ENCODE data around the gene BMP8A. TPM values are rescaled to one million over a fixed set of nuclear protein-coding genes. Genes with fewer than 3 reads are reported as not detected.

The BMP8A gene
- total RNA-seq, 2 experiments from 2014 or later = 0.16 TPM; not detected in 1

- no peak overlapping the region for H3K27ac Mint-ChIP-seq
- CTCF ChIA-PET = interaction anchor here (0.5 to 3.2 kb wide), 13 partner anchors 10 to 447 kb away, joined by 3 to 15 read pairs (median 4); no protein-coding TSS in a partner anchor
These were observed 47.9 kb downstream of the BMP8A start for GRCh38 chr1:39539252-39539790.

GRCh38 chr1:39540504-39541031, 49.1 kb downstream of the BMP8A start:
- DNase-seq = no peak
- H3K36me3 Mint-ChIP-seq (ENCODE audit: low read depth) = peaks cover 33% of the 10 kb centered on the region
- no peaks in the 10 kb centered on the region for H3K9me3 Mint-ChIP-seq (ENCODE audit: low read depth)
- ChIA-PET CTCF (interaction anchor here (0.9 to 3.2 kb wide), 3 partner anchors 9 to 442 kb away, joined by 3 to 15 read pairs (median 12); no protein-coding TSS in a partner anchor), POLR2A (interaction anchor here (0.5 kb wide), 1 partner anchor 275 kb away, joined by 3 read pairs; no protein-coding TSS in a partner anchor)
- no peaks in the 10 kb centered on the region for H3K27me3 Mint-ChIP-seq
- intact Hi-C loops (cut with DNase I, micrococcal nuclease) = no loop called here
- no peak overlapping the region for H3K27ac Mint-ChIP-seq
- no peak overlapping the region for H3K4me3 Mint-ChIP-seq
- no peak for ATAC-seq
- no peaks in the 10 kb centered on the region for H3K4me1 Mint-ChIP-seq

More at GRCh38 chr1:39539252-39539790, 47.9 kb downstream of the BMP8A start:
- no peaks in the 10 kb centered on the region for H3K27me3 Mint-ChIP-seq
- no peak overlapping the region for H3K4me3 Mint-ChIP-seq
- peaks cover 30% of the 10 kb centered on the region for H3K36me3 Mint-ChIP-seq (ENCODE audit: low read depth)
- intact Hi-C loops (cut with DNase I, micrococcal nuclease) = loop anchor here in 1 of 2 experiments (1.0 to 5.0 kb wide), 3 partner anchors 67 to 441 kb away; no protein-coding TSS in a partner anchor
- H3K4me1 Mint-ChIP-seq = no peaks in the 10 kb centered on the region
- no peaks in the 10 kb centered on the region for H3K9me3 Mint-ChIP-seq (ENCODE audit: low read depth)
- POLR2A ChIA-PET = no interaction called here
- ATAC-seq = peak; percentile 91
- peak; percentile 67 for DNase-seq

GRCh38 chr1:39542924-39543323, 51.5 kb downstream of the BMP8A start:
- CTCF ChIA-PET = interaction anchor here (0.8 to 1.4 kb wide), 3 partner anchors 9 to 176 kb away, joined by 3 to 4 read pairs (median 4); no protein-coding TSS in a partner anchor
- Mint-ChIP-seq H3K36me3 (ENCODE audit: low read depth) (peaks cover 40% of the 10 kb centered on the region), H3K27me3 (no peaks in the 10 kb centered on the region), H3K4me1 (no peaks in the 10 kb centered on the region), H3K9me3 (ENCODE audit: low read depth) (no peaks in the 10 kb centered on the region), H3K27ac (no peak overlapping the region), H3K4me3 (no peak overlapping the region)
- POLR2A ChIA-PET = no interaction called here
- ATAC-seq (no peak), DNase-seq (no peak)
- intact Hi-C loops (cut with DNase I, micrococcal nuclease) = no loop called here

- intact Hi-C loops (cut with DNase I, micrococcal nuclease) = no loop called here
- no peak for ATAC-seq
- Mint-ChIP-seq H3K4me3 (no peak overlapping the region), H3K4me1 (no peaks in the 10 kb centered on the region), H3K36me3 (ENCODE audit: low read depth) (peaks cover 37% of the 10 kb centered on the region), H3K27me3 (no peaks in the 10 kb centered on the region), H3K27ac (no peak overlapping the region), H3K9me3 (ENCODE audit: low read depth) (no peaks in the 10 kb centered on the region)
- CTCF ChIA-PET = interaction anchor here (0.7 kb wide), 2 partner anchors 334 to 1460 kb away, joined by 3 read pairs; no protein-coding TSS in a partner anchor
- no peak for DNase-seq
- POLR2A ChIA-PET = no interaction called here
These were observed 52.9 kb downstream of the BMP8A start for GRCh38 chr1:39544327-39544726.

GRCh38 chr1:39545531-39545930, 54.1 kb downstream of the BMP8A start:
- intact Hi-C loops (cut with DNase I, micrococcal nuclease) = no loop called here
- ChIA-PET CTCF (no interaction called here), POLR2A (no interaction called here)

GRCh38 chr1:39554277-39554676, 62.8 kb downstream of the BMP8A start:
- Mint-ChIP-seq H3K9me3 (ENCODE audit: low read depth) (no peaks in the 10 kb centered on the region), H3K4me3 (no peak overlapping the region), H3K36me3 (ENCODE audit: low read depth) (peaks cover 28% of the 10 kb centered on the region), H3K27me3 (no peaks in the 10 kb centered on the region), H3K4me1 (peaks cover 7% of the 10 kb centered on the region), H3K27ac (no peak overlapping the region)
- intact Hi-C loops (cut with DNase I, micrococcal nuclease) = no loop called here
- no peak for ATAC-seq
- DNase-seq = no peak
- ChIA-PET CTCF (interaction anchor here (1.6 kb wide), 1 partner anchor 12 kb away, joined by 4 read pairs; no protein-coding TSS in a partner anchor), POLR2A (interaction anchor here (1.1 kb wide), 1 partner anchor 7 kb away, joined by 3 read pairs; no protein-coding TSS in a partner anchor)

More at GRCh38 chr1:39545531-39545930, 54.1 kb downstream of the BMP8A start:
- H3K9me3 Mint-ChIP-seq (ENCODE audit: low read depth) = no peaks in the 10 kb centered on the region
- no peak for ATAC-seq
- DNase-seq = no peak
- no peak overlapping the region for H3K4me3 Mint-ChIP-seq
- no peaks in the 10 kb centered on the region for H3K27me3 Mint-ChIP-seq
- no peaks in the 10 kb centered on the region for H3K4me1 Mint-ChIP-seq
- peaks cover 36% of the 10 kb centered on the region for H3K36me3 Mint-ChIP-seq (ENCODE audit: low read depth)
- no peak overlapping the region for H3K27ac Mint-ChIP-seq

- ChIA-PET CTCF (no interaction called here), POLR2A (interaction anchor here (0.9 to 1.1 kb wide), 2 partner anchors 8 to 13 kb away, joined by 3 to 5 read pairs; no protein-coding TSS in a partner anchor)
- Mint-ChIP-seq H3K9me3 (ENCODE audit: low read depth) (no peaks in the 10 kb centered on the region), H3K27ac (no peak overlapping the region), H3K36me3 (ENCODE audit: low read depth) (peaks cover 81% of the 10 kb centered on the region), H3K4me1 (peaks cover 10% of the 10 kb centered on the region), H3K27me3 (no peaks in the 10 kb centered on the region), H3K4me3 (no peak overlapping the region)
- intact Hi-C loops (cut with DNase I, micrococcal nuclease) = no loop called here
- ATAC-seq (no peak), DNase-seq (no peak)
These were observed 69.8 kb downstream of the BMP8A start for GRCh38 chr1:39561279-39561678.

GRCh38 chr1:39562886-39563285, 71.5 kb downstream of the BMP8A start:
- H3K36me3 Mint-ChIP-seq (ENCODE audit: low read depth) = peaks cover 91% of the 10 kb centered on the region
- peaks cover 10% of the 10 kb centered on the region for H3K4me1 Mint-ChIP-seq
- no peaks in the 10 kb centered on the region for H3K9me3 Mint-ChIP-seq (ENCODE audit: low read depth)
- intact Hi-C loops (cut with DNase I, micrococcal nuclease) = no loop called here
- ATAC-seq (no peak), DNase-seq (no peak)
- peak overlapping the region; percentile 61 for H3K27ac Mint-ChIP-seq
- H3K4me3 Mint-ChIP-seq = no peak overlapping the region
- CTCF ChIA-PET = interaction anchor here (0.7 to 1.2 kb wide), 4 partner anchors 10 to 158 kb away, joined by 3 to 4 read pairs (median 3); no protein-coding TSS in a partner anchor
- POLR2A ChIA-PET = interaction anchor here (1.2 kb wide), 1 partner anchor 11 kb away, joined by 4 read pairs; no protein-coding TSS in a partner anchor
- no peaks in the 10 kb centered on the region for H3K27me3 Mint-ChIP-seq

- no peaks in the 10 kb centered on the region for H3K9me3 Mint-ChIP-seq (ENCODE audit: low read depth)
- CTCF ChIA-PET = interaction anchor here (1.0 to 1.2 kb wide), 2 partner anchors 9 to 157 kb away, joined by 3 to 4 read pairs; no protein-coding TSS in a partner anchor
- H3K4me3 Mint-ChIP-seq = no peak overlapping the region
- intact Hi-C loops (cut with DNase I, micrococcal nuclease) = no loop called here
- H3K36me3 Mint-ChIP-seq (ENCODE audit: low read depth) = peaks cover 92% of the 10 kb centered on the region
- ATAC-seq (no peak), DNase-seq (no peak)
- H3K27me3 Mint-ChIP-seq = no peaks in the 10 kb centered on the region
- no peak overlapping the region for H3K27ac Mint-ChIP-seq
- H3K4me1 Mint-ChIP-seq = peaks cover 6% of the 10 kb centered on the region
- POLR2A ChIA-PET = interaction anchor here (1.2 kb wide), 1 partner anchor 10 kb away, joined by 4 read pairs; no protein-coding TSS in a partner anchor
These were observed 72.2 kb downstream of the BMP8A start for GRCh38 chr1:39563669-39564068.

GRCh38 chr1:39564340-39564739, 72.9 kb downstream of the BMP8A start:
- DNase-seq (no peak), ATAC-seq (no peak)
- Mint-ChIP-seq H3K4me3 (no peak overlapping the region), H3K9me3 (ENCODE audit: low read depth) (no peaks in the 10 kb centered on the region), H3K27ac (no peak overlapping the region), H3K27me3 (no peaks in the 10 kb centered on the region), H3K36me3 (ENCODE audit: low read depth) (peaks cover 90% of the 10 kb centered on the region), H3K4me1 (peaks cover 6% of the 10 kb centered on the region)
- intact Hi-C loops (cut with DNase I, micrococcal nuclease) = no loop called here
- ChIA-PET CTCF (interaction anchor here (0.7 to 1.0 kb wide), 2 partner anchors 24 to 153 kb away, joined by 4 read pairs; no protein-coding TSS in a partner anchor), POLR2A (interaction anchor here (1.6 kb wide), 1 partner anchor 10 kb away, joined by 4 read pairs; no protein-coding TSS in a partner anchor)

- no peaks in the 10 kb centered on the region for H3K27me3 Mint-ChIP-seq
- intact Hi-C loops (cut with DNase I, micrococcal nuclease) = no loop called here
- H3K27ac Mint-ChIP-seq = no peak overlapping the region
- CTCF ChIA-PET = interaction anchor here (0.6 to 1.0 kb wide), 3 partner anchors 11 to 154 kb away, joined by 3 to 4 read pairs (median 4); no protein-coding TSS in a partner anchor
- no peak for DNase-seq
- ATAC-seq = no peak
- H3K36me3 Mint-ChIP-seq (ENCODE audit: low read depth) = peaks cover 90% of the 10 kb centered on the region
- POLR2A ChIA-PET = interaction anchor here (1.6 kb wide), 1 partner anchor 9 kb away, joined by 4 read pairs; no protein-coding TSS in a partner anchor
- H3K9me3 Mint-ChIP-seq (ENCODE audit: low read depth) = no peaks in the 10 kb centered on the region
- peaks cover 6% of the 10 kb centered on the region for H3K4me1 Mint-ChIP-seq
- H3K4me3 Mint-ChIP-seq = no peak overlapping the region
These were observed 73.5 kb downstream of the BMP8A start for GRCh38 chr1:39564941-39565340.
